HFF-Myc (cell line): ENCODE measurements around the gene BCOR.

ENCODE experiments used
- DNase-seq: peaks from one replicate; pipeline ENCODE4 v3.0.0-alpha.2; 2011; ENCODE audit warnings: low read depth; ENCODE audit errors: extremely low read depth
- H3K4me3 ChIP-seq: replicated peaks from 2 replicates; pipeline ENCODE4 v1.5.1; 2011; ENCODE audit warnings: low read depth, mild to moderate bottlenecking, control low read depth, low read length
- TF ChIP-seq, protein P1 (sequence below): IDR thresholded peaks from 2 replicates; pipeline ENCODE4 v1.5.1; 2012; ENCODE audit warnings: mild to moderate bottlenecking, low read depth, low read length, control low read depth; ENCODE audit errors: missing control alignments

BCOR gene

DNA sequence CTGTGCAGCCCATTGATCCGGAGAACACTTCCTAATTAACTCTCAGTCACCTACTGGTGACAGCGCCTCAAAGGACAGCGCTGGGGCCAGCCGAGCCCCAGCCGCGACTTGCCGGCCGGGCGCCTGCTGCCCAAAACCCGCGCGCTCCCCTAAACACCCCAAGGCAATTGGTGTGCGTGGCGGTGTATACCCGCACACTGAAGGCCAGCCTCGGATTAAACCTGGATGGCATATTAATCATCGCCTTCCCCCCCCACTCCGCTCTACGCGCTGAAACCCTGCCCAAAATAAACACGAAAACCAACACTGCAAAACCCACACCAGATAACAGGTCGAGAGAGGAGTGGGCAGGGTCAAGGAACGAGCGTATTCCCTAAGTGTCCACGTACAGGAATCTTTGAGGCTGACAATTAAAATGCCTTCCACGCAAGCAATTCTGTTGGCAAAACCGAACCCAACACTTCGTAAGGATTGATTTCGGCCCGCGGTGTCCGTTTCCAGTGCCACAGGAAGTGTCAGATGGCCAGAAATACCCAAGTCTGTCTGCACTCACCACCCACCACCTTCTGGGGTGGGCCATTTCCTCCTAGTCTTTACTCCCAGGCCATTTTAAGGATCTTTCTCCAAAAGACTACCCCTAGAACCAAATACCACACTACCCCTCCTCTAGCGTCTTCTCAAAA is 2.7 kb downstream of the BCOR start:
- no peak for DNase-seq
- TF ChIP-seq, protein P1, sequence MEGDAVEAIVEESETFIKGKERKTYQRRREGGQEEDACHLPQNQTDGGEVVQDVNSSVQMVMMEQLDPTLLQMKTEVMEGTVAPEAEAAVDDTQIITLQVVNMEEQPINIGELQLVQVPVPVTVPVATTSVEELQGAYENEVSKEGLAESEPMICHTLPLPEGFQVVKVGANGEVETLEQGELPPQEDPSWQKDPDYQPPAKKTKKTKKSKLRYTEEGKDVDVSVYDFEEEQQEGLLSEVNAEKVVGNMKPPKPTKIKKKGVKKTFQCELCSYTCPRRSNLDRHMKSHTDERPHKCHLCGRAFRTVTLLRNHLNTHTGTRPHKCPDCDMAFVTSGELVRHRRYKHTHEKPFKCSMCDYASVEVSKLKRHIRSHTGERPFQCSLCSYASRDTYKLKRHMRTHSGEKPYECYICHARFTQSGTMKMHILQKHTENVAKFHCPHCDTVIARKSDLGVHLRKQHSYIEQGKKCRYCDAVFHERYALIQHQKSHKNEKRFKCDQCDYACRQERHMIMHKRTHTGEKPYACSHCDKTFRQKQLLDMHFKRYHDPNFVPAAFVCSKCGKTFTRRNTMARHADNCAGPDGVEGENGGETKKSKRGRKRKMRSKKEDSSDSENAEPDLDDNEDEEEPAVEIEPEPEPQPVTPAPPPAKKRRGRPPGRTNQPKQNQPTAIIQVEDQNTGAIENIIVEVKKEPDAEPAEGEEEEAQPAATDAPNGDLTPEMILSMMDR = no peak
- H3K4me3 ChIP-seq = peak overlapping the region; percentile 49

DNA sequence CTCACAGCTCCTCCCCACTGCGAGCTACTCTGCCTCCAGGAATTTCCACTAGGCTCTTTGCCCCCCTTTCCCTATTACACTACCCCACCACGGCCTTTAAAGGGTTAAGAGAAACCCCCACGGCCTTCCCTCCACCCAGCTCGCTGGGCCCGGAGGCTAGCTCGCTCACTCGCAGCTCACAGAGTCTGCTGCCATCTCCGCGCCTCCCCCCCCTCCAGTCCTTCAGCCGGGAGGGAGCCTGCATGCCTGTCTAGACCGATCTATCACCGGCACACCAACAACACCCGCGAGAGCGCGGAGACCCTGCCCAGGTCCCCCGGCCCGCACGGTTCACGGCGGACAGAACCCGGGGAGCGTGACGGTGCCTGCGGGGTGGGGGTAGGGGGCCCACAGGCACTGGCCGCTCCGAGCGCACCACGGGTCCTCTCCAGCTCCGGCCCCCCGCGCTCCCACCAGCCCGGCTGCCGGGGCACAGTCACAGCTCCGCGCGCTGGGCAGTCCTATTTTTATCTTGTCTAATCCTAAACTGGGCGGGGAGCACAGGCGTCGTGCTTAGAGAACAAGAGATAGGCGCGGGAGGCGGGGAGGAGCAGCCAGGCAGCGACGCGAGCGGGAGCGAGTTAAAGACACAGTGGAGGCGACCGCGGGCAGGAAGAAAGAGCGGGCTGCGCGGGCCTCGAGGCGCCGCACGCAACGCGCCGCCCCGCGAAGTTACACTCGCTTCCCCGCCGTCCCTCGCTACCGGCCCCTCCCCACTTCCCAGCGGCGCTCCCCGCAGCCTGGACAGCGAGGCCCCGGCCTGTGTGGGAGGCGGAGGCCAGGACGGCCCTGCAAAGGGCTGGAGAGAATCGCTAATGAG is 3.5 kb downstream of the BCOR start:
- DNase-seq = no peak
- peak overlapping the region; percentile 49 for H3K4me3 ChIP-seq
- TF ChIP-seq, protein P1 = no peak

DNA sequence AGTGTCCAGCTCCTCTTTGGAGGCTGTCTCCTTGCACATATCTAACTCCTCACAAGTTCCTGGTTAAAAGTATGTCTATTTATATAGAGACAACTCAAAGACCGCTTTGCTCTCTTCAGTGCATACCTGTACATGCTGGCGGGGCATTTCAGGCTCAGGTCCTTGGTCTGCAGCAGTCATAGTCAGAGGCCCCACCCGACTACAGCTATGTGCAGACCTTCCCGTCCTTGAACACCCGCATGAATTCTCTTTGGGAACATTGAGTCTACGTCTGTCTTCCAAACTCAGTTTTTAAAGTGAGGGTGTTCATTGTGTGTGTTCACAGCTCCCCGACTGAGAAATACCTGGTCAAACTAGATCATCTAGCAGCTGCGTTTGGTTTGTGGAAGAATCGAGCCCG is 4.2 kb downstream of the BCOR start:
- H3K4me3 ChIP-seq = no peak overlapping the region
- TF ChIP-seq, protein P1 = no peak
- DNase-seq = no peak

DNA sequence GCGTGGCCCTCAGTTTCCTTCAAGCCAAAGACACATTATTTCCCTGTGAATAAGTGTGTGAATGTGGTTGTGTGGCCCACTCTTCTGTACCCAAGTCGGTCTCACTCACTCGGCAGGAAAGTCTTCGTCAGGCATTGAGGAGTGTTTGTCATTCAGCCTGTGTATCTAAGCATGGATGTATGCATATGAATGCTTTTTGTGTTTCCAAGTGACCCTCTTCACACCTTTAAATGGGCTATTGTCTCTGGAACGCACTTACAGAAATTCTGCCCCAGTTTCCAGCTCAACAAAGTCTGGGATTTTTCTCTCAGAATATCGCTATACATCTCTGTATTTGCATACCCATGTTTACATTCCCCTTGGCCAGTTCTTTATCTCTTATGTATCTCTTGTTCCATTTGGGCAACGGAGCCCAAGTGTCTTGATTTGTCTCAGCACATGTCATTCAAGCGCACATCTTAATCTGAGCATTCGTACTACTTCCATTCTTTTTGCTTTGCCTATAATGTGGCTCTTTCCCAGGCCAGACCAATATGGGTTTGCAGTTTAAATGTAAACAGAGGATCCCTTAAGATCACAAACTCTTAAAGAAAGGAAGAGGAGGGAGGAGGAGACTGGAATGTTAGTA is 4.8 kb downstream of the BCOR start:
- H3K4me3 ChIP-seq = no peak overlapping the region
- DNase-seq = no peak
- TF ChIP-seq, protein P1 = no peak

DNA sequence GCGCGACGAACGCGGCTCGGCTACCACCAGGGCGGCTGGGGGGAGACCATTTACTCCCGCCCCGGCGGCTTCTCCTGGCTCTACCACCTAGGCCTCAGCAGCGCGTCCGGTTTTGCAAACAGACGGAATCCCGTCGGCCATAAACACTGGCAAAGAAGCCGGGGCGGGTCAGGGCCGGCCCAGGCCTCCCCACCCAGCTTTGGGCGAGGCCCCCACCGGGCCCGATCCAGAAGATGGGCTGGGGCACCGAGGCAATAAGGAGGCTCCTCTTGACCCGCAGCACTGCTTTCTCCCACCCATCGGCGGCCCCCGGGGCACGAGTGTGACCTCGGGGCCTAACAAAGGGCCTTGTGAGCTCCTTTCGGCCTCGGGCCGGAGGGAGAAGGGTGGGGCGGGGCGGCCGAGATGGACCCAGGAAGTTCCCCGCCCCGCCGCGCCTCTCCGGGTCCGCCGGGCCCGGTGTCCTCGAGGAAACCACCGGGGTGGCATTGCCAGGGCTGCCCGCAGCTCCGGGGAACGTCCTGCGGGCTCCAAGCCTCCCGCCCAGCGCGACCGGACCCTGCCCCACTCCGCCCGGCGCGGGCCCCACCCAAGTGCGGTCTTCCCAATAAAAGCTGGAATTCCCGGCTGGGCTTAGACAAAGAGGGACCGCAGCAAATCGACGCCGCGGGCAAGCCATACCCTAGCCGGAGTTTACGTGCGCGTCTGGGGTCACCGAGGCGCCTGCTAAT is 5.9 kb downstream of the BCOR start:
- TF ChIP-seq, protein P1 = no peak
- no peak overlapping the region for H3K4me3 ChIP-seq

DNA sequence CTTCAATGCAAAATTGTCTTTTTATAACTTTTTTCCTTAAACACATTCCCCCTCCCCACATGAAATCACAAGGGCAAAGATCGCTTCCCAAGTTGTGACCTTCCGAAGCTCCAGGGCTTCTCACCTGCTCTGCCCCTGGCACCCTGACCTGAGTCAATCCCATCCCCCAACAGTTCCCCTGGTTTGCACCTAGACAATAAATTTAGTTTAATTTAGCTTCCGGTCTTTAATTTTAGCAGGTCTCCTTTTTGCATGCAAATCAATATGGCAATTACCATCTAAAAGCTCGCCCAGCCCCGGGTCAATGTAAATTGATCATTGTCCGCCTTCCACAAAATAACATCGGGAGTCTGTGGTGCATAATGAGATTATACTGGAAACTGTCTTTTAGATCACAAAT is 6.8 kb downstream of the BCOR start:
- H3K4me3 ChIP-seq = no peak overlapping the region
- no peak for DNase-seq
- TF ChIP-seq, protein P1 = no peak

More for the DNA sequence above, 5.9 kb downstream of the BCOR start:
- no peak for DNase-seq
